HL-60 (cell line): ENCODE measurements around the gene SYNJ2BP.

Experiments used
- CTCF ChIP-seq: IDR thresholded peaks from one replicate; pipeline ENCODE4 v1.5.1; 2011; ENCODE audit warnings: low read length, control low read depth, inconsistent platforms; ENCODE audit not compliant: insufficient read depth
- GABPA ChIP-seq: IDR thresholded peaks from 2 replicates; pipeline ENCODE4 v1.6.1; 2012; ENCODE audit warnings: low read depth
- POLR2AphosphoS5 ChIP-seq: IDR thresholded peaks from 2 replicates; pipeline ENCODE4 v1.6.1; 2012; ENCODE audit warnings: low read depth
- TF ChIP-seq, protein P1 (sequence below): IDR thresholded peaks from 2 replicates; pipeline ENCODE4 v1.6.1; 2012; ENCODE audit warnings: low read depth; ENCODE audit not compliant: insufficient replicate concordance

DNA sequence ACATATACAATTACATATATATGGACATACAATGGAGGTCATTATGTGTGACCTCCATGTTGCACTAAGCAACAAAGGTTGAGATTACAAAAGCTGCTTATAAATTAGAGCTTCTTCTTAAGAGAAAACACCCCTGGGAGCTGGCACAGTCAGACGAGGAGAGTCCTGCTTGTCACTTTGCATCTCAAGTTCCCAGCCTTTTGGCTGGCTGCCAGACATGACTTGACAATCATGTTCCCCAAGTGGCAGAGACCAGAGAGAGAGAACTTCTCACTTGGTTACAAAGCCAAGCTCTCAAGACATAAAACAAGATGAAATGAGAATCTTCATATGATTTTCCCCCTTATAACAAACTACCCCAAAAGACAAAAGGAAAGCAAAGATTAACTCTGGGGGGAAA, 8.5 kb upstream of the SYNJ2BP start:
- no peak for TF ChIP-seq CTCF
- no peak for TF ChIP-seq GABPA
- TF ChIP-seq, protein P1, sequence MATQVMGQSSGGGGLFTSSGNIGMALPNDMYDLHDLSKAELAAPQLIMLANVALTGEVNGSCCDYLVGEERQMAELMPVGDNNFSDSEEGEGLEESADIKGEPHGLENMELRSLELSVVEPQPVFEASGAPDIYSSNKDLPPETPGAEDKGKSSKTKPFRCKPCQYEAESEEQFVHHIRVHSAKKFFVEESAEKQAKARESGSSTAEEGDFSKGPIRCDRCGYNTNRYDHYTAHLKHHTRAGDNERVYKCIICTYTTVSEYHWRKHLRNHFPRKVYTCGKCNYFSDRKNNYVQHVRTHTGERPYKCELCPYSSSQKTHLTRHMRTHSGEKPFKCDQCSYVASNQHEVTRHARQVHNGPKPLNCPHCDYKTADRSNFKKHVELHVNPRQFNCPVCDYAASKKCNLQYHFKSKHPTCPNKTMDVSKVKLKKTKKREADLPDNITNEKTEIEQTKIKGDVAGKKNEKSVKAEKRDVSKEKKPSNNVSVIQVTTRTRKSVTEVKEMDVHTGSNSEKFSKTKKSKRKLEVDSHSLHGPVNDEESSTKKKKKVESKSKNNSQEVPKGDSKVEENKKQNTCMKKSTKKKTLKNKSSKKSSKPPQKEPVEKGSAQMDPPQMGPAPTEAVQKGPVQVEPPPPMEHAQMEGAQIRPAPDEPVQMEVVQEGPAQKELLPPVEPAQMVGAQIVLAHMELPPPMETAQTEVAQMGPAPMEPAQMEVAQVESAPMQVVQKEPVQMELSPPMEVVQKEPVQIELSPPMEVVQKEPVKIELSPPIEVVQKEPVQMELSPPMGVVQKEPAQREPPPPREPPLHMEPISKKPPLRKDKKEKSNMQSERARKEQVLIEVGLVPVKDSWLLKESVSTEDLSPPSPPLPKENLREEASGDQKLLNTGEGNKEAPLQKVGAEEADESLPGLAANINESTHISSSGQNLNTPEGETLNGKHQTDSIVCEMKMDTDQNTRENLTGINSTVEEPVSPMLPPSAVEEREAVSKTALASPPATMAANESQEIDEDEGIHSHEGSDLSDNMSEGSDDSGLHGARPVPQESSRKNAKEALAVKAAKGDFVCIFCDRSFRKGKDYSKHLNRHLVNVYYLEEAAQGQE, result no peak
- no peak for TF ChIP-seq POLR2AphosphoS5
